GM21360 (cell line): ENCODE measurements around the gene ZNF280D.

Source experiments
- ATAC-seq: cut with Tn5 transposase; IDR thresholded peaks from one replicate; pipeline ENCODE4 v1.9.1; 2021; ENCODE audit warnings: mild to moderate bottlenecking, moderate library complexity; ENCODE audit not compliant: unreplicated experiment

The ZNF280D gene

DNA sequence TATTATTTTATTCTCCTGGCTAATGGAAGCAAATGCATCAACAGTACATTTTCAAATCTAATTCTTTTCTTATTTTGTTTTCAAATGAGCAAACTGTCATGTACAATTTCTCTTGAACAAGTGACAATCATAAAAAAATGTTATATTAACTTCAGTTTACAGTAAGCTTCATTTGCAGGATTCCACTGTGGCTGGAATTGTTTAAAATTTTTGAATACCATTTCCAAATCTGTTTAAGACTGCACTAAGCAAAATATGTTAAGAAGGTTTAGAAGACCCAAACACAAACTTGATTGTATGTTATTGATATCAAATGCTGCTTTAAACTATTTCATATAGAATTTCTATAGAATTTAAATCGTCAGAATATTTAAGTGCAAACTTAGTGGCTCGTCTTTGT is 92.8 kb downstream of the ZNF280D start:
- no peak for ATAC-seq

DNA sequence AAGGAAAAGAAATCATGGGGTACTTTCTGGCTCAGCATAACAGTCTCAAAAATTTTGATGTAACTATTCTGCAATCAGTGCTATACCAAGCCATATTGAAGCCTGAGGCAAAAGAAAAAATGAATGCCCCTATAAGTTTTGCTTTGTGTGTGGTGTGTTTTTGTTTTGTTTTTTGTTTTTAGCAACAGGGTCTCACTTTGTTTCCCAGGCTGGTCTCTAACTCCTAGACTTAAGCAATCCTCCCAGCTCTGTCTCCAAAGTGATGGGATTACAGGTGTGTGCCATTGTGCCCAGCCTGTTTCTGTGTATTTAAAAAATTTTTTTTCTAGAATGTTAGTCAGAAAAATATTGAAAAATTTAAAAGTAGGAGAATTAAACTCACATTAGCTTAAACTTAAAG is 93.2 kb downstream of the ZNF280D start:
- ATAC-seq, result no peak

DNA sequence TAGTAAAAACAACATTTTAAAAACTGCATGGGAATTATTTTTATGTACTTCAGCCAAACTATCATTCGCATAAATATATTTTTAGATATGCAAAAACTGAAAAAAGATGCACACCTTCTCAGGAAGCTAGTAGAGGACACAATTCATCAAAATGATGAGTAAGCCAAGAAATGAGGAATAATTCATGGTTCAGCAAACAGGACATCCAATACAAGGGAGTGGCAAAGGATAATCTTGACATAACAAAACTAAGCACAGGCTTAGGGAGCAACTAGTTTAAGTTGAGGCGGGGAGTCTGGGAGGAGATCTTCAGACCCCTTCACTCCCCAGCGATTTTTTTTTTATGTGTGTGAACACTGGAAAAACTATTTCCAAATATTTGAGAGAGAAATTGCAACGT is 93.7 kb downstream of the ZNF280D start:
- ATAC-seq, result no peak

DNA sequence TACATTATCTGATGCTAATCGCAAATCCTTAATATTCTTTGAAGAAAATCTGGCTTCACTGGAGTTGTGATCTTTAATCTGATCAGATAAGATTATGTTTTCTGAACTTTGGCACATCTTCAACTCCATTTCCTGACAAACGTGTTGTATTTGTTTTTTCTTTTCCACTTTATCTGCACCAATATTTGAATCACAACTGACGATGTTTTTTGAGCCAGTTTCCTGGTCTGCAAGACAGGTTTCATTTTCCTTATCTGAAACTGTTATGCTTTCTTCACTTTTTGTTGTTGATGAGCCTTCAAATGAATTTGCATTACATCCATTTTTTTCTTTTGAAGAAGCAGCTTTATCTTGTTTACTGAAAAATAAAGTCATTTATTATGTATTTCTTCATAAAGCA is 101.5 kb downstream of the ZNF280D start:
- no peak for ATAC-seq

DNA sequence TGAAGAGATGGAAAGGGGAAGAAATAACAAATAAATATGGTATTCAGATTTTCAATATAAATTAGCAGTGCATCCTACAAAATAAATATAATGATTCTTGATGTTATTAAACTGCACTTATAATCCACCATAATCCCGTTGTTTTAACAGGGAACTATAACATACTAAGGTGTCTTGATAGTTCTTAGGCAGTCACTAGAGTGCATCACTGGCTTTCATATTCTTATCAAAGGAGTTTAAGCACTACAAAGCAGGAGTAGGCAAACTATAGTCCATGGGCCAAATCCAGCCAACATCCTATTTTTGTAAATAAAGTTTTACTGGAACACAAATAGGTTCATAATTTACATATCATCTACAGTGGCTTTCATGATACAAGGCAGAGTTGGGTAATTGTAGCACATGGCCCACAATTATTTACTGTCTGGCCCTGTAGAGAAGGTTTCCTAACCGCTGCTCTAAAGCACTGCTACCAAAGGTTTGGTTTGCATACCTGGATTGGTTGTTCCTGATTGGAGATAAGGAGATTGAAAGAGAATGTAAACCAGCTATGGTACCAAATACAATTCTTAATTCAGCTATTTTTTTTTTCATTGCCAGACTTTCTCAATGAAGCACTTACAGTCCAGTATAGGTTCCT is 104.3 kb downstream of the ZNF280D start:
- no peak for ATAC-seq

DNA sequence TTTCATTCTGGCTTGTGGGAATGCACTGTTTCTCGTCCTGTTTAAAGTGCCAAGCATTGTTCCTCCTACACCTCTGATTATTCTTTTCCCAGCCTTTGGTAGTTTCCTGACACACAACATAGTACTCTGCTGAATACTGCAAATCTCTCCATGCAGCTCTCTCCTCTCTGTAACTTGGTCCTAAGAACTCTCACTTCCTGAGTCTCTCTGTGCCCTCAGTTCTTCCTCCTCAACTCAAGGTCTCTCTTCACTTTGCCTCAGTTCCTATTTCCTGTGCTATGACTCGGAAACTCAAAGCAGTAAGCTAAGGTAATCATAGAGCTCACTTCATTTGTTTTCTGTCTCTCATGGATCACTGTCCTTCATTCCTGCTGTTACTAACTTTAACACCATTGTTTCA is 113.4 kb downstream of the ZNF280D start:
- ATAC-seq, result no peak

DNA sequence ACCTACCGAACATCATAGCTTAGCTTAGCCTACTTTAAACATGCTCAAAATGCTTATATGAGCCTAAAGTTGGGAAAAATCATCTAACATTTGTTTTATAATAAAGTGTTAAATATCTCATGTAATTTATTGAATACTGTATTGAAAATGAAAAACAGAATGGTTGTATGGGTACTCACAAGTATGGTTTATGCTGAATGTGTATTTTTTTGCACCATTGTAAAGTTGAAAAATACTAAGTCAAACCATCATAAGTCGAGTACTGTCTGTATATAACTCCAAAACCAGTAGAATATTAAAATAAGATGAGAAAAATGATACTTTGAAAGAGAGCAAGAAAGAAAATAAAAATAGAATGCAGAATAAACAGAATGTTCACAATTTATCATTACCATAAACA is 115.7 kb downstream of the ZNF280D start:
- no peak for ATAC-seq

DNA sequence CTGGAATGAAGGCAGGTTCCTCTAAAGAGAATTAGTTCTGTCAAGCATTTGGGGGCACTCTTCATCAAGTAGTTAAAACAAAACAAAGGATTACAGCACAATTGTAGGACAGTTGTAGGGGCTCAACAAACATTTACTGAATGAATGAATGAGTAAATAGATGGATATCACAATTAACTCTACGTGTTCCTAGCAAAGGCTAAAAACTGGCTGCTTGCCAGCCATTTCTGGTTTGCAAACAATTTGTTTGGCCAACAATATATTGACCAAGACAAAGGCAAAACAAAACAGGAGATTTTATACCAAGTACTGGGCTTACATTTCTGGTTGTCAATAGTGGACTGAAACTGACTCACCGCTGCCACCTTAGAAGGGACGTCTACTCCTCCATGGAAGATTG is 116.8 kb downstream of the ZNF280D start:
- ATAC-seq, result no peak

DNA sequence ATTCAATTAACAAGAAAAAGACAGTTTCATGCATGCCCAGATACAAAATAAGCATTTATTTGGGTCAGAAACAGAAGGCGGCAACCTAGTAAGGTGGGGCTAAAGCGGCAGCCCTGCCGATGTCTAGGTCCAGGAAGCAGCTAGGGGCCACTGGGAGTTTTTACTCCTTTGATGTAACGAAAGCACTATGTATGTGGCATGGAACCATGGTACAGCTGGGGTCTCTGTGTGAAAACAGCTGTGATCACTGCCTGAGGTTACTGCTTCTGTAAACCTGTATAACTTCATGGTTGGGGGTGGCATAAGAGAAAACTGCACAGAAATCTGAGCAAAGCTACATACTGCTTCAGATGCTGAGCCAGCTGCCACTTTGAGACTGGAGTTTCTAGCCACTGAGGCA is 119.5 kb downstream of the ZNF280D start:
- no peak for ATAC-seq

DNA sequence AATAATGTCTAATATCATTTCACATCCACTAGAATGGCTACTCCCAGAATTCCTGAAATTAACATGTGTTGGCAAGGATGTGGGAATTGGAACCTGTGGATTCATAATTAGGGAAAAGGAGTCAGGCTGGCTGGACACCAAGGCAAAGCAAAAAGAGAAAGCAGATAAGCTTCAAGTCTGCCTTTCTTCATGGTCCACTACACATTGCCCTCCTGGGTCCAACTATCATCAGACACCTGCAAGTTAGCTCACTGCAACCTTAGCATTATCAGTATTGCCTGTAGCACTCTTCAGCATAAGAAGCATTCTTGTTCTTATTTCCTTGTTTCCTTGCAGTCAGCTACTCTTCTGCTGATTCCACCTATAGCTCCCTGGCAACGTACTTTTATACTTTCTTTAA is 124.3 kb downstream of the ZNF280D start:
- ATAC-seq, result peak; percentile 47

DNA sequence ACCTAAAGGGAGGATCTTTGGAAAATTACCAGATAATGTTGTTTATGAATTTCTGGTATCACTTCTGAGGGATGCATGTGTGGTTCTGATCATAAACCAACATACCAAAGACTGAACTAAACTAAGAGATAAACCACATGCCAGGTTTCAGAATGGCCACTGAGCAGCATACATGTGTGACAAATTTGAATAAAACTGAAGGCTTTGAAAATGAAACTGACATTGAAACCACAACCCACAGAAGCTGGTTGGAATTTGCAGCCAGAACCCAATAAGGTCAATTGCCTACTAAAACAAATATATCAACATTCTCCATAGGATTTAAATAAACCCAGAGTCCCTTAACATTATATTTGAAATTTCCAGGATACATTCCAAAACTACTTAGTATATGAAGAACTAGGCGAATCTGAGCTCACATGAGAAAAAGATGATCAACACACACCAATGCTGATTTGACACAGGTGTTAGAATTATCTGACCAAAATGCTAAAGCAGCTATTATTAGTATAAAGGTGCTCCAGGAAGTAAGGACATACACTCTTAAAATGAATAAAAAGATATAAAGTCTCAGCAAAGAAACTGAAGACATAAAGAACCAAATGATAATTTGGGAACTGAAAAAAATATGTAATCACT is 125.0 kb downstream of the ZNF280D start:
- ATAC-seq, result peak; percentile 91

DNA sequence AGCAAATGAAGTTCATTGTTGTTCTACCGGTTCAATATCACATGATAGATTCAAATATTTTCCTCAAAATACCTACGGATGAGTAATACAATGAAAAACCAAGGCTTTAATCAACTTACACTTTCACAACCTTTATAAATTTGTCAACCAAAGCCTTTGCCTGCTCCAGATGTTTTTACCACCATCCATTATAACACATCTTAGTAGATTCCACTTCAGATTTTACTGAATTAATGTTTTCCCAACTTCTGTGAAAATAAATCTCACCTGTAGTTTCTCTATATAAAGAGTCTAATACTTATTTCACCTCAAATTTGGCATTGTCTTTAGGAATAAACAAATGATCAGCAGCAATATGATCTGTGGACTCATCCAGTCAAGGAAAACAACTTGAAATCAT is 131.1 kb downstream of the ZNF280D start:
- no peak for ATAC-seq

DNA sequence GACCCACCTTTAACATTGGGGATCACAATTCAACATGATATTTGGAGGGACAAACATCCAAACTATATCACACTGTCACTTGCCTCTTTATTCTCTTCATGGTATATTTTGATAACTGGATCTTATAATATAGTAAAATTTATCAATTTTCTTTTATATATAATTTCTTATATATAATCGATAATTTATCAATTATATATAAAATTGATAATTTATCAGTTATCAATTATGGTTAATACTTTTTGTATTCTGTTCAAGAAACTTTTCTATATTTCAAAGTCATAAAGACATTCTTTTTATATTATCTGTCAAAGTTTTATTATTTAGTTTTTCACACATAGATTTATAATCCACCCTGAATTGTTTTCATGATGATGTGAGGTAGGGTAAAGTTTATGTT is 132.9 kb downstream of the ZNF280D start:
- ATAC-seq, result no peak

DNA sequence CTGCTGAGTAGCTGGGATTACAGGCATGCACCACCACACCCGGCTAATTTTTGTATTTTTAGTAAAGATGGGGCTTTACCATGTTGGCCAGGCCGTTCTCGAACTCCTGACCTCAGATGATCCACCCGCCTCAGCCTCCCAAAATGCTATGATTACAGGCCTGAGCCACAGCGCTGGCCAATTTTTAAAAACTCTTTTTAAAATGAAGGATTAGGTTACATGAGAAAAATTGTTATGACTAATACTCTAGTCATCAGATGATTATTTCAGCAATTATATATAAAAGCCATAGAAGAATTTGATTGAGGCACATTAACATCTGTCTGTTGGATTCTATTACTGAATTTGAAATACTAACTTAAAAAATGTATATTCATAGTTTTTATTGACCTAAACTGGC is 134.3 kb downstream of the ZNF280D start:
- no peak for ATAC-seq

DNA sequence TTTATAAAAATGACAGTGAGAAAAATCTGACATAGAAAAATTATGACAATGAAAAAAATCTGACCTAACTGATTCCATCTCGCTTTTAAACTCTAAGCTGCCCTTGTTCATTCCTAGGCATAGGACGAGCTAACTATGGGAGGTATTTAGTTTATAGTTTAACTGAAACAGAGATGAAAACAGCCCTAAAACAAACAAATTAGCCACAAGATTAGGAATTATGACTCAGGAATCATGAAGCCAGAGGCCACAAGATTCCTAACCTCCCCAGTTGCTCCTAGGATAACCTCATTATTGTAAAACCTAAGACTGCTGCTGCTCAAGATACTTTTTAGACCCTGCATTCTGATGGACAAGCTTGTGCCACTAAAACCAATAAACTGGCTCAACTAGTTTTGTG is 145.6 kb downstream of the ZNF280D start:
- no peak for ATAC-seq

DNA sequence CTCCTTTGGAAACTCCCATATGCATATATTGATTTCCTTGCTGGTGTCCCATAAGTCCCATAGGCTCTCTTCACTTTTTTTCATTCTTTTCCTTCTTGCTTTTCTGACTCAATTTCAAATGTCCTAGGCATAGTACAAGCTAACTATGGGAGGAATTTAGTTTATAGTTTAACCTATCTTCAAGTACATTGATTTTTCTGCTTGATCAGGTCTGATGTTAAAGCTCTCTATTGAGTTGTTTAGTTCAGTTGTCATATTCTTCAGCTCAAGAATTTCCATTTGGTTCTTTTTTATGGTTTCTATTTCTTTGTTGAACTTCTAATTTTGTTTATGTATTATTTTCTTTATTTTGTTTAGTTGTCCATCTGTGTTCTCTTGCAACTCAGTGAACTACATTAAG is 147.1 kb downstream of the ZNF280D start:
- ATAC-seq, result no peak

DNA sequence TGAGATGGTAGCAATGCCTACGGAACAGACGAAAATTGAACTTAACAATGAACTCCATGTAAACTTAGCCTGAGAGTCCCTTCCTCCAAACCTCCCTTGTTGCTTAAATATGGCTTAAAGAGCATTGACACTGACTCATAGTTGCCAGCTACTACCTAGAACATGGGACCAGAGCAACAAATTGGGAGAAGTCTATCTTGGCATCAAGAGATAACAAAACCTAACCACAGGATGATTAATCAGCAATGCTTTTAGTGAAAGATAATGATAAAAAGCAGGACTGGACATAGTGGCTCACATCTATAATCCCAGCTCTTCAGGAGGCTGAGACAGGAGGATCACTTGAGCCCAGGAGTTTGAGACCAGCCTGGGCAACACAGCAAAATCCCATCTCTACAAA is 150.5 kb downstream of the ZNF280D start:
- no peak for ATAC-seq
